ENCODE measurements around the gene CNTLN.

- no peak for TF ChIP-seq CTCF (conservative IDR thresholded peaks at IDR 0.05)
- no peak for TF ChIP-seq ZFX (IDR thresholded peaks at IDR 0.05)
Measured at GRCh38 chr9:17328331-17328730, 193.5 kb downstream of the CNTLN start.

All from C4-2B (cell line).